GM06990 (cell line): Measurements from ENCODE around the gene ZNHIT6.
"Not testable (repeated sequence)": the region's sequence is repeated elsewhere in the genome, so short reads cannot be mapped to it uniquely, and the experiment has no call there.

Experiments
- DNase-seq: peaks from one replicate; pipeline ENCODE4 v3.0.0-alpha.2; 2011; ENCODE audit not compliant: insufficient read length; ENCODE audit errors: extremely low read depth
- H3K27me3 ChIP-seq: replicated peaks from 2 replicates; pipeline ENCODE4 v1.6.0; 2011; ENCODE audit warnings: low read length; ENCODE audit not compliant: control insufficient read depth, insufficient read depth
- H3K36me3 ChIP-seq: 2 replicates; pipeline ENCODE4 v1.5.1; 2011; ENCODE audit warnings: low read length; ENCODE audit not compliant: control insufficient read depth, insufficient read depth
- H3K4me3 ChIP-seq: replicated peaks from 2 replicates; pipeline ENCODE4 v1.5.1; 2011; ENCODE audit warnings: low read depth, mild to moderate bottlenecking, control low read depth, low read length
- CTCF ChIP-seq: IDR thresholded peaks from 2 replicates; pipeline ENCODE4 v1.5.1; 2011; ENCODE audit warnings: low read length, control low read depth, mild to moderate bottlenecking, inconsistent platforms; ENCODE audit not compliant: insufficient read depth, poor library complexity, severe bottlenecking

The ZNHIT6 gene

GRCh38 chr1:85654066-85654782 lies 54.0 kb downstream of the ZNHIT6 start:
- Histone ChIP-seq H3K27me3 (no peaks in the 10 kb centered on the region), H3K36me3 (peaks cover 3% of the 10 kb centered on the region), H3K4me3 (no peak overlapping the region)
- no peak for TF ChIP-seq CTCF
- DNase-seq: no peak

- Histone ChIP-seq H3K27me3 (no peaks in the 10 kb centered on the region), H3K36me3 (peaks cover 3% of the 10 kb centered on the region)
Measured at GRCh38 chr1:85652327-85652726, 55.9 kb downstream of the ZNHIT6 start.

GRCh38 chr1:85650645-85651044 lies 57.6 kb downstream of the ZNHIT6 start:
- H3K4me3 ChIP-seq: no peak overlapping the region
- H3K36me3 ChIP-seq: peaks cover 3% of the 10 kb centered on the region
- TF ChIP-seq CTCF: no peak
- H3K27me3 ChIP-seq: no peaks in the 10 kb centered on the region
- DNase-seq: no peak

More at GRCh38 chr1:85652327-85652726, 55.9 kb downstream of the ZNHIT6 start:
- H3K4me3 ChIP-seq: no peak overlapping the region
- TF ChIP-seq CTCF: no peak
- DNase-seq: no peak

GRCh38 chr1:85649591-85649990 lies 58.6 kb downstream of the ZNHIT6 start:
- no peaks in the 10 kb centered on the region for H3K27me3 ChIP-seq
- H3K4me3 ChIP-seq: no peak overlapping the region
- H3K36me3 ChIP-seq: peaks cover 3% of the 10 kb centered on the region
- TF ChIP-seq CTCF: no peak
- DNase-seq: no peak

- DNase-seq, H3K27me3 ChIP-seq, H3K4me3 ChIP-seq: not testable (repeated sequence)
Measured at GRCh38 chr1:85641598-85642556, 66.4 kb downstream of the ZNHIT6 start.

GRCh38 chr1:85639920-85640319 lies 68.3 kb downstream of the ZNHIT6 start:
- not testable (repeated sequence) for DNase-seq, H3K36me3 ChIP-seq, H3K27me3 ChIP-seq, H3K4me3 ChIP-seq

More at GRCh38 chr1:85641598-85642556, 66.4 kb downstream of the ZNHIT6 start:
- not testable (repeated sequence) for H3K36me3 ChIP-seq
